OCI-LY3 (cell line): ENCODE data around the gene MCHR2.

Source experiments
- H2AFZ ChIP-seq: fragments of 200-600, 300-600 bp; shearing (Covaris generic); 2 replicates; pipeline ENCODE4 v1.6.0; 2014; ENCODE audit warnings: antibody characterized with exemption, low read depth, low read length
- H3K27ac ChIP-seq: fragments of 200-600, 300-600 bp; sonication (generic); 2 replicates; pipeline ENCODE4 v1.5.1; 2014; ENCODE audit warnings: mild to moderate bottlenecking, low read length, moderate library complexity, mixed read lengths
- H3K27me3 ChIP-seq: fragments of 200-600, 300-600 bp; sonication (generic); 2 replicates; pipeline ENCODE4 v1.6.1; 2014; ENCODE audit warnings: low read depth, low read length, mixed read lengths
- H3K36me3 ChIP-seq: fragments of 200-600, 300-600 bp; sonication (generic); replicated peaks from 2 replicates; pipeline ENCODE3; 2014; ENCODE audit warnings: low read depth, low read length, mixed read lengths
- H3K4me1 ChIP-seq: fragments of 300-600, 200-600 bp; sonication (generic); 2 replicates; pipeline ENCODE4 v1.6.1; 2014; ENCODE audit warnings: low read length, mixed read lengths
- H3K4me2 ChIP-seq: fragments of 200-600, 300-600 bp; sonication (generic); 2 replicates; pipeline ENCODE4 v1.6.1; 2014; ENCODE audit warnings: low read length, mixed read lengths
- H3K4me3 ChIP-seq: fragments of 300-600, 200-600 bp; sonication (generic); 2 replicates; pipeline ENCODE4 v1.5.1; 2014; ENCODE audit warnings: antibody characterized with exemption, mild to moderate bottlenecking, low read length, moderate library complexity
- H3K79me2 ChIP-seq: fragments of 300-600, 200-600 bp; shearing (Covaris generic); 2 replicates; pipeline ENCODE4 v1.6.1; 2014; ENCODE audit warnings: mild to moderate bottlenecking, low read length, mixed read lengths
- H3K9ac ChIP-seq: fragments of 300-600, 200-600 bp; shearing (Covaris generic); 2 replicates; pipeline ENCODE4 v1.6.0; 2014; ENCODE audit warnings: mild to moderate bottlenecking, low read length, moderate library complexity
- H3K9me3 ChIP-seq: fragments of 200-600, 300-600 bp; shearing (Covaris generic); 2 replicates; pipeline ENCODE4 v1.6.1; 2014; ENCODE audit warnings: low read length, mixed read lengths; ENCODE audit not compliant: insufficient read depth
- H4K20me1 ChIP-seq: fragments of 200-600, 300-600 bp; sonication (generic); 2 replicates; pipeline ENCODE4 v1.6.1; 2016; ENCODE audit warnings: low read length, mixed read lengths; ENCODE audit not compliant: insufficient read depth
- CTCF ChIP-seq: fragments of 200-600, 300-600 bp; sonication (generic); IDR thresholded peaks from 2 replicates; pipeline ENCODE4 v1.5.1; 2014; ENCODE audit warnings: antibody characterized with exemption, low read length, low read depth
- EZH2phosphoT487 ChIP-seq: fragments of 200-600 bp; shearing (Covaris generic); IDR thresholded peaks from 2 replicates; pipeline ENCODE4 v1.6.1; 2018; ENCODE audit warnings: antibody characterized with exemption, mixed run types, low read depth

MCHR2 gene

GRCh38 chr6:99995916-99996315 lies 1.9 kb upstream of the MCHR2 start:
- Histone ChIP-seq H2AFZ (no peak overlapping the region), H3K27ac (no peak overlapping the region), H3K9ac (no peak overlapping the region), H3K4me1 (peaks cover 5% of the 10 kb centered on the region; the same call in 1 of the 2 replicates), H4K20me1 (no peaks in the 10 kb centered on the region), H3K4me2 (no peak overlapping the region), H3K27me3 (no peaks in the 10 kb centered on the region), H3K36me3 (no peaks in the 10 kb centered on the region), H3K9me3 (no peaks in the 10 kb centered on the region), H3K79me2 (no peaks in the 10 kb centered on the region), H3K4me3 (no peak overlapping the region)
- no peak for TF ChIP-seq EZH2phosphoT487
- TF ChIP-seq CTCF, result no peak

- no peak overlapping the region for H3K9ac ChIP-seq
- H4K20me1 ChIP-seq, result no peaks in the 10 kb centered on the region
- TF ChIP-seq EZH2phosphoT487, result no peak
- TF ChIP-seq CTCF, result no peak
- no peaks in the 10 kb centered on the region for H3K9me3 ChIP-seq
- H3K27me3 ChIP-seq, result no peaks in the 10 kb centered on the region
- no peak overlapping the region for H2AFZ ChIP-seq
- no peak overlapping the region for H3K4me3 ChIP-seq
- H3K4me1 ChIP-seq, result no peaks in the 10 kb centered on the region
- H3K4me2 ChIP-seq, result no peak overlapping the region
- H3K79me2 ChIP-seq, result no peaks in the 10 kb centered on the region
- no peaks in the 10 kb centered on the region for H3K36me3 ChIP-seq
- H3K27ac ChIP-seq, result no peak overlapping the region
Measured at GRCh38 chr6:99993146-99993532, 884 bp downstream of the MCHR2 start.

GRCh38 chr6:99991955-99992354 lies 2.1 kb downstream of the MCHR2 start:
- H3K4me1 ChIP-seq, result no peaks in the 10 kb centered on the region
- H3K4me2 ChIP-seq, result no peak overlapping the region
- H4K20me1 ChIP-seq, result no peaks in the 10 kb centered on the region
- H3K27me3 ChIP-seq, result no peaks in the 10 kb centered on the region
- TF ChIP-seq EZH2phosphoT487 (no peak), CTCF (no peak)
- no peak overlapping the region for H2AFZ ChIP-seq
- no peaks in the 10 kb centered on the region for H3K79me2 ChIP-seq
- no peak overlapping the region for H3K4me3 ChIP-seq
- no peak overlapping the region for H3K27ac ChIP-seq
- H3K9me3 ChIP-seq, result no peaks in the 10 kb centered on the region
- H3K36me3 ChIP-seq, result no peaks in the 10 kb centered on the region
- no peak overlapping the region for H3K9ac ChIP-seq

GRCh38 chr6:99980741-99981140 lies 13.3 kb downstream of the MCHR2 start:
- H4K20me1 ChIP-seq, result no peaks in the 10 kb centered on the region
- no peak overlapping the region for H3K4me3 ChIP-seq
- H3K4me1 ChIP-seq, result no peaks in the 10 kb centered on the region
- TF ChIP-seq CTCF (no peak), EZH2phosphoT487 (no peak)
- no peaks in the 10 kb centered on the region for H3K27me3 ChIP-seq
- no peaks in the 10 kb centered on the region for H3K36me3 ChIP-seq
- no peak overlapping the region for H3K27ac ChIP-seq
- H3K9ac ChIP-seq, result no peak overlapping the region
- H3K4me2 ChIP-seq, result no peak overlapping the region
- H2AFZ ChIP-seq, result no peak overlapping the region
- H3K9me3 ChIP-seq, result no peaks in the 10 kb centered on the region
- H3K79me2 ChIP-seq, result no peaks in the 10 kb centered on the region
